Measurements from ENCODE around the gene PIF1.

GRCh38 chr15:64803526-64803925 is 21.9 kb downstream of the PIF1 start:
- no peak for TF ChIP-seq CTCF (conservative IDR thresholded peaks at IDR 0.05)
- TF ChIP-seq EZH2 (IDR thresholded peaks at IDR 0.05; ENCODE audit: low read depth): no peak
